NCI-H345 treated with DMSO at 0.1 percent for 48 hours (cell line): Measurements from ENCODE around the gene REG3A.
A peak's percentile ranks its signal among the peaks of the same experiment; 100 is the strongest.

Experiments used
- DNase-seq: peaks from one replicate; lab custom pipeline; 2025; ENCODE audit not compliant: unreplicated experiment; lab: John Stamatoyannopoulos, UW

The REG3A gene

GRCh38 chr2:79159653-79160052 lies at the start of gene REG3A:
Gene REG3A (minus strand): TSS chr2:79159753. CDS start chr2:79159405, 348 bp downstream.
- no peak for DNase-seq

- no peak for DNase-seq
These were observed 41.2 kb upstream of the REG3A start for GRCh38 chr2:79200762-79201161.

- no peak for DNase-seq
These were observed 32.3 kb upstream of the REG3A start for GRCh38 chr2:79191816-79192215.

DNA sequence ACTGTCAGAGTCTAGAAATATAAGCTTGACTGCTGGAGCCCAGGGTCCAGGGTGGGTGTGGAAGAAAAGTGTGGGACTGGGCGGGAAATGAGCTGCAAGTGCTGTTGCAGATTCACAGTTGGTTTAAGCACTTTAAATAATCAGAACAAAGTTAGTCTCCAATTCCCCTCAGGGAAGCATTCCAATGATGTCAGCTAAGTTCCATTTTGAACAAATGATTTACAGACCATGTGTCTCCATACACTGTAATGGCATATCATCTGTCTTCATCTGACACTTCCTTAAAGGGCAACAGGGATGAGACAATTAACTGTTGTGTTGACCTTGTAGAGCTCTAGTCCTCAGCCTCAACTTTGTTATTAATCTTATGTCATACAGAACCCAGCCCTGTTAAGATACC lies 31.5 kb upstream of the REG3A start:
- DNase-seq = no peak

GRCh38 chr2:79189465-79189864 lies 29.9 kb upstream of the REG3A start:
- DNase-seq = no peak

DNA sequence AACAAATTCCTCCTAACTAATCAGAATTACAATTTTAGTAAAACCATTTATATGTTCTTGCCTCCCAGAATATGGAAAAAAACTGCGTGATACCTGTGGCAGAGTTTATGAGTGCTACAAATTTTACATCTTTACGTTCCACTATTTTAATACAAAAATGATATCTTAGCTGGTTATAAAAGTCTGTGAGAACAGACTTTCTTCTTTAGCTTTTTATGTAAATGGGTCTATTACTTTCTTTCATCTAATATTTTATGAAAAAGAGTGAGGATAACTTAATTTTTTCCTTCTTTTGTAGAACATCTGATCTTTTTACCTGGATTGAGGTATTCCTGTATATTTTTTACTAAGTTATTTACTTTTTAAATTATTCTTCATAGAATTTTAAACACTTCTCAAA lies 22.1 kb upstream of the REG3A start:
- DNase-seq = no peak

DNA sequence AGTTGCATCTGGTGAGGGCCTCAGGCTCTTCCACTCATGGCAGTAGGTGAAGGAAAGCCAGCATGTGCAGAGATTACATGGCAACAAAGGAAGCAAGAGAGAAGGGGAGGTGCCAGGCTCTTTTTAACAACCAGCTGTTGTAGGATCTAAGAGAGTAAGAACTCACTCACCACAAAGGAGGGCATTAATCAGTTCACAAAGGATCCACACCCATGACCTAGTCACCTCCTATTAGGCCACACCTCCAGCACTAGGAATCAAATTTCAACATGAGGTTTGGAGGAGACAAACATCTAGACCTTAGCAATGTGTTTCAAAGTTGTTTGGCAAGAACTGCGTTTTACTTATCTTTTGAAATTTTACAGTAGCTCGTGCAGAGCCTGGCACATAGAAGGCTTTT lies 20.5 kb upstream of the REG3A start:
- DNase-seq = no peak

- no peak for DNase-seq
These were observed 19.5 kb upstream of the REG3A start for GRCh38 chr2:79179036-79179435.

DNA sequence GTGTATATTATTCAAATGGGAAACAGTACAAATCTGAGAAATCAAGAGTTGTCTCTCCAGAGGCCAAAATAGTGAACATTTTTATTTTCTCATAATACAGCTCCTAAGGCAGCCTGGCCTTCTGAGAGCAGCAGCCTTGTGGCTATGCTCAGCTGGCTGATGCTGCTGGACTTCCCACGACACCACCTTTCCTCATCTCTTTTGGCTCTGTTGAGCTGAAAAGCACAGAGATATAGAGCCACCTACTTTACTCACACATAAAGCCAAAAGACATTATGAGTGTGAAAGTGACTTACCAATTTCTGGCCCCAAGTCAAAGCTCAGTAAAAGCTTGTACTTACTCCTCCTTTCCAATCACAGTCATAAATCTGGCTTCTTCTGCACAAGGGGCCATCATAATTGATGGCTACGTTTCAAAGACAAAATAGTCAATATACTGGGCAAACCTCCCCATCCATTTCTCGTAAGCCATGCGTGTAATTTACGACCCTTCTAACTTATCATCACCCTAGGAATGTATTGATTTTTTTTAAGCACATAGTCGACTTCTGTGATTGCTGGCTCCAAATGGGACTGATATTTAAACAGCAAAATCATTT lies 18.6 kb upstream of the REG3A start:
- DNase-seq = peak; percentile 19

DNA sequence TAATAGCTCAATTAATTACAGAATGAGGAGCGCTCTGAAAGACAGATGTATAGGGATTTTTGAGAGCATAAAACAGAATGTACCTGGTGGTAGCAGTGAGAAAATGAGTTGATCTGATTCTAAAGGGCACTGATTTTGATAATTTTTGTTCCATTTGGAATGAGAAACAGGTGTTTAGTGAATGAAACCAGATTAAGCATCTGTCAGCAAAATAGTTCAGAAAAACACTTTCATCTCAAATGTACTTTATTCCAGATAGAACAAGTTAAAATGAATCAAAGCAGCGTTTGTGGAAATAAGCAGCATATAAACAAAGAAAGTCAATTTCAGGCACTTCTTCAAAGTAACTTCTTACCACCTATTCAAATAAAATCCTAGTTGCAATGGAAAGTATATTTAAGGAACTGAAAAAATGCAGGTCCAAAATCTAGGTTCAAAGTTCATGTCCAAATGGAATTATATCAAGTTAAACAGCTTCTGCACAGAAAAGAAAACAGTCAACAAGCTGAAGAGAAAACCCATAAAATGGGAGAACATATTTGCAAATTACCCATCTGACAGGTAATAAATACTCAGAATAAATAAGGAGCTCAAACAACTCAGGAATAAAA lies 11.9 kb upstream of the REG3A start:
- DNase-seq = no peak

- DNase-seq = no peak
These were observed 3.2 kb upstream of the REG3A start for GRCh38 chr2:79162801-79163200.

DNA sequence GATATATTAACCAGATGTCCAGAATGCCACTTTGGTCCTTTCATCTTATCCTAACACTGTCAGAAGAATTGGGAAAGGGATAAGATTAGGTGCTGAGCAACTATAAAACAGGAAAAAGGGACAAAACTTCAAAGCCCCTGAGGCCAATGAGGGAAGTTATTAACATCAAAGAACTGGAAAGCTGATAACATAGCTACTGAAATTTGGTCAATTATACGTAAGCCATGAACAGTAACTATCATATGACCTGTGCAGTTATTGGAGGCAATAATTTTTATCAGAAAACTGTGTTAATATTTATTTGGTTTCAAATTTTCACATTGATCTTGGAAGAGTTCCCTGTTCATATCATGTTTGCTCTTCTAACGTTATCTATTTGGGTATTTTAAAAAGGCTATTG lies 2.6 kb upstream of the REG3A start:
- no peak for DNase-seq

DNA sequence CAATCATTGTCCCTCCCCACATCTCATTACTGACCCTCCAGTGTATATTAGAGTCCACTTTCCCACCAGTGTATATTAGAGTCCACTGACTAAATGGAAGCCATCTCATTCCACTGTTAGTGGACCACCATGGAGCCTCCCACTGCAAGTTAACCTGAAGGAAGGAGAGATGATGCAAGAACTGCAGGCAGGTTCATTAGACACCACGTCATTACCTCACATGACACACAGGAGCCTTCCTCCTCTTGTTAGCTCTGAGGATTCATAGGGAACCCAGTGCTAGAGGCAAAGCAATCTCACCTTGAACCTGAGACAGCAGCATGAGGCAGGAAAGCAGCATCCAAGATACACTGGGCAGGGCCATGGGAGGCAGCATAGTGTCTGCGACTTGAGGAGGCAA lies 523 bp downstream of the REG3A start:
- no peak for DNase-seq

DNA sequence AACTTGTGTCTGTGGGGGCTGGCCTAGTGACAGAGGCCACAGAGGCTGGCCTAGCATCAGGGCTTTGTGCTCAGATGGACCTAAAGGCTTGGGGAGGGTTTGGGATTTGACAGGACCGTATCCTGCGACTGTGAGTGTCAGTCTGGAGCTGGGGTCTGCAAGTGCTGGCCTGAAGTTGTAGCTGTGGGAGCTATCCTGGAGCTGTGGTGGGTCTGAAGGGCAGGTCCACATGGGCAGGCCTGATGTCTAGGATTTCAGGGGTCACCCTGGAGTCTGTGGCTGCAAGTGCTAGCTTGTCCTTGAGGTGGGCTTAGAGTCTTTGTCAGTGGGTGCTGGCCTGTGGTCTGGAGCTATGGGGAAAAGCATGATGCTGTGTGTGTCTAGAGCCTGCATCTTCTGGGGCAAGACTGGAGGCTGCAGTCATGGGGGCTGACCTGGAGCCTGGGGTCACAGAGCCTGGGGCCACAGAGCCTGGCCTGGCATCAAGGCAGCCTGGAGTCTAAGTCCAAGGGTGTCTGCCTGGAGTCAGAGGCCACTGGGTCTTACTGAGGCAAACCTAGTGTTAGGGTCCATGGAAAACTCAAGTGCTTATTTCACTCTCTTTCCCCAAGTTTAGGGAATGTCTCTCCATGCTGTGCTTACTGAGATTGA lies 3.6 kb downstream of the REG3A start:
- no peak for DNase-seq

DNA sequence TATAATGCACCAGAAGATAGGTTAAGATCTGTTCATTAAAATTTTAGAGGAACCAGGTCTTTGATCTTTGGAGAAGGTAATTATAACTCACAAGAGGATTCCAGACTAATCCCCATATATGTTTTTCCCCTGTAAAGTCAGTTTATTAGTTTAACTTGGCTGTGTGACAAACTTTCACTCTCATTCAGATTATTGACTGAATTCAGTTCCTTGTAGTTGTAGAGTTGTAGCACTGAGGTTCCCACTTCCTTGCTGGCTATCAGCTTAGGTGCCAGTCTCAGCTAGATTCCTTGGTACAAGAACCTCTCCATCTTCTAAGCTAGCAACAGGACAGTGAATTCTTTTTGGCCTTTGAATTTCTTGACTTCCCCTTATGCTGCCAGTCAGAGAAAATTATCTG lies 20.1 kb downstream of the REG3A start:
- no peak for DNase-seq

- DNase-seq = no peak
These were observed 21.2 kb downstream of the REG3A start for GRCh38 chr2:79138385-79138784.

DNA sequence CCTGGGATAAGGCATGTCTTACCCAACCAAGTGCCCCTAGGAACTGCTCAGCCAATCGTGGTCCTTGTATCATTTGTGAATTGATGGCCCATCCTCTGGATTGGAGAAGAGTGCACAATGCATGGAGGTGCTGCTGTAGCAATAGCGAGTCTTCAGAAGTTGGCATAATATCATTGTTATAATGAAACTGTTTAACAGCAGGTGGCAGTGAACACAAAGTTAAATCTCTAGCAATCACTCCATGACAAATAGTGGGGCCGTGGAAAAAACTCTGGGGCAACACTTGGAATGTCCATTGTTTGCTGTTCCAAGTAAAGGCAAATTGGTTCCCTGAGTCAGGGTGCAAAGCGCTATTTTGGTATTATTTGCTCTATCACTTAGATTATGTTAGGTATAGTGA lies 27.9 kb downstream of the REG3A start:
- DNase-seq = no peak

GRCh38 chr2:79129804-79130203 lies 29.7 kb downstream of the REG3A start:
- DNase-seq = no peak

- DNase-seq = no peak
These were observed 30.3 kb downstream of the REG3A start for GRCh38 chr2:79129260-79129659.

- DNase-seq = no peak
These were observed 31.1 kb downstream of the REG3A start for GRCh38 chr2:79128406-79128805.

GRCh38 chr2:79125721-79125985 lies 33.9 kb downstream of the REG3A start:
- DNase-seq = no peak

- DNase-seq = no peak
These were observed 34.4 kb downstream of the REG3A start for GRCh38 chr2:79124907-79125720.
